ENCODE results near the gene C9orf153. TPM values are rescaled to one million over a fixed set of nuclear protein-coding genes. Genes with fewer than 3 reads are reported as not detected.
"Not testable (repeated sequence)": the region's sequence is repeated elsewhere in the genome, so short reads cannot be mapped to it uniquely, and the experiment has no call there.

The C9orf153 gene
- total and polyA plus RNA-seq, 2 of the 8 experiments (the other 6 are each of a cell fraction or from before 2014, with no cell fraction given) = not detected

GRCh38 chr9:86190700-86191099, 68.8 kb downstream of the C9orf153 start:
- H3K4me3 ChIP-seq (ENCODE audit: extremely low read depth in 1 of 4, insufficient read depth in 2 of 4, low read depth in 3 of 4, low read length in 4 of 4); H4K20me1 ChIP-seq (replicated peaks in 1 of 2; ENCODE audit: control insufficient read depth in 1 of 2, insufficient read depth in 2 of 2, low read length in 2 of 2); H3K79me2 ChIP-seq (ENCODE audit: control insufficient read depth in 1 of 2, insufficient read depth in 2 of 2, low read length in 2 of 2); H2AFZ ChIP-seq (ENCODE audit: low read length); DNase-seq (ENCODE audit: low read depth in 1 of 2, low spot score in 2 of 2); H3K79me1 ChIP-seq (ENCODE audit: low read depth, low read length); H2AK5ac ChIP-seq (ENCODE audit: low read depth, low read length); H3K14ac ChIP-seq (ENCODE audit: insufficient read length); H2BK120ac ChIP-seq (replicated peaks; ENCODE audit: low read depth, low read length); H3K23ac ChIP-seq (ENCODE audit: insufficient read length); H3K27me3 ChIP-seq (replicated peaks in 1 of 4; ENCODE audit: control insufficient read depth in 3 of 4, extremely low read depth in 1 of 4, insufficient read depth in 3 of 4, low read length in 3 of 4); H3K27ac ChIP-seq (ENCODE audit: low read depth, low read length); H2BK15ac ChIP-seq (ENCODE audit: low read length); H3K56ac ChIP-seq (replicated peaks; ENCODE audit: insufficient read length, low read depth, low read length); H4K91ac ChIP-seq (replicated peaks; ENCODE audit: insufficient read length, low read length); H3K4me1 ChIP-seq (replicated peaks in 1 of 4; ENCODE audit: control insufficient read depth in 3 of 4, insufficient read depth in 4 of 4, low read length in 3 of 4); H3K23me2 ChIP-seq (ENCODE audit: low read depth, low read length); H3K4me2 ChIP-seq (ENCODE audit: insufficient read depth in 1 of 2, low read depth in 2 of 2, low read length in 2 of 2); H3K4ac ChIP-seq (replicated peaks; ENCODE audit: insufficient read length, low read depth, low read length); H4K8ac ChIP-seq (ENCODE audit: extremely low read depth, insufficient read depth, low read length); FAIRE-seq; H2BK5ac ChIP-seq (ENCODE audit: low read depth, low read length); H3K36me3 ChIP-seq (ENCODE audit: control insufficient read depth in 2 of 4, insufficient read depth in 4 of 4, low read length in 3 of 4); POLR2A ChIA-PET (ENCODE audit: partially characterized antibody); H4K5ac ChIP-seq (ENCODE audit: insufficient read length, low read depth, low read length); H3K18ac ChIP-seq (ENCODE audit: extremely low read depth, low read length); H2BK20ac ChIP-seq (ENCODE audit: low read length); H2BK12ac ChIP-seq (ENCODE audit: low read depth, low read length); H3K9ac ChIP-seq (replicated peaks in 1 of 4; ENCODE audit: extremely low read depth in 1 of 4, low read depth in 3 of 4, low read length in 3 of 4): not testable (repeated sequence)
- CTCF ChIA-PET (ENCODE audit: partially characterized antibody) = interaction anchor here (5.8 kb wide), 1 partner anchor 12 kb away, joined by 36 read pairs; no protein-coding TSS in a partner anchor
- 90% methylated on average over 1 of the region's 1 CpG; no CpG with 5 or more reads in 1 of the 2 experiments for WGBS, 2 experiments (ENCODE audit: extremely low coverage in 1 of 2, insufficient coverage in 1 of 2, insufficient read length in 1 of 2, insufficient replicate concordance in 2 of 2, low coverage in 1 of 2, low lambda C conversion rate in 2 of 2, missing lambda C conversion rate in 1 of 2)
- H3K9me3 ChIP-seq (ENCODE audit: insufficient read depth in 2 of 2, low read depth in 1 of 2, low read length in 1 of 2) = peaks cover 18 to 23% of the 10 kb centered on the region in 2 experiments

All from H1 (cell line).